ENCODE data around the gene SMIM11.
"Not testable (repeated sequence)": the region's sequence is repeated elsewhere in the genome, so short reads cannot be mapped to it uniquely, and the experiment has no call there.

Gene SMIM11, protein sequence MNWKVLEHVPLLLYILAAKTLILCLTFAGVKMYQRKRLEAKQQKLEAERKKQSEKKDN

DNA sequence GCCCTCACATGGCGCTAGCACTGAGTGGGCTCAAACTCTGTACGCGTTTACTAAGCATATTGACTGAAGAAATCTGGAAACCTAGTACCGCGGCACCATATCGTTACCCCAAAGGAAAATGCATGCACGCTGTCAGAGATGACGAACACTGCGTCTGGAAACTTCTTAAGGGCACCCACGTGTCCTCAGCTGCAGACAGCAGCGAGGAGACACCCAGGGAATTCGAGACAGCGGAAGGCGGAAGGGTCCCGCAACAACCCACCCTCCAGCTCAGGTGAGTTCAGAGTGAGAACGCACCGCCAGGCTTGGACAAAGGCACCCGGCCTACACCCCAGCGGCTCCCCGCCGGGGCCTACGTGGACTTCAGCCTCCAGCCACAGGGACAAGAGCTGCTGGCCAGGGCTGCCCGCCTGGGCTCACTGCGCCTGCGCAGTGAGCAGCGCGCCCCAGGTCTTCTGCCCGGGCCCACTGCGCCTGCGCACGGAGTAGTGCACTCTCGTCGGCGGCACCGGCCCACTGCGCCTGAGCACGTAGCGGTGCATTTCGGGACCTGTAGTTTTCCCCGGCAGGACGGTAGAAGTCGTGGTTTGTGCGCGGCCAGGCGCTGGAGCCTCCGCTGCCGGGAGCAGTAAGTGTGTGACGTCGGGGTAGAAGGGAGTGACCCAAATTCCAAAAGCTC lies at the start of gene SMIM11:
Gene SMIM11 (plus strand): TSS at position 568 of the 679 bp plus-strand sequence. CDS start 3,998 bp downstream, outside the sequence.
- DNase-seq = not testable (repeated sequence)

DNA sequence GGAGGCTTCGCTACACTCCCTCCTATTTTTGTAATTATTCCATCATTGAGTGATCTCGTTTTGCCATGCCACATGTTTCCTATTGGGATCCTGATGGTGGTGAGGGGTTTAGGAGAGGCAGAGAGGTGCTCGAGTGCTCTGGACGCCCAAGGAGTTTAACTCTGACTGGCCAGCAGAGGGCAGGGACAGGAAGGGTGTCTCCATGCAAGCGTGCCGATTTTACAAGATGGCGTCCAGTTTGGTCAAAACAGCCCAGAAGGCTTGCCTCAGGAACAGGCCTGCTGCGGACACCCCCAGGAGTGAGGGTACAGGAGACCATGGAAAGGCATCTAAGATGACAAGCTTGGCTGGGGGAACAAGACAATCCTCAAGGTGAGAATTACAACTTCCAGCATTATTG lies 45.3 kb upstream of the SMIM11 start:
- no peak for DNase-seq

DNA sequence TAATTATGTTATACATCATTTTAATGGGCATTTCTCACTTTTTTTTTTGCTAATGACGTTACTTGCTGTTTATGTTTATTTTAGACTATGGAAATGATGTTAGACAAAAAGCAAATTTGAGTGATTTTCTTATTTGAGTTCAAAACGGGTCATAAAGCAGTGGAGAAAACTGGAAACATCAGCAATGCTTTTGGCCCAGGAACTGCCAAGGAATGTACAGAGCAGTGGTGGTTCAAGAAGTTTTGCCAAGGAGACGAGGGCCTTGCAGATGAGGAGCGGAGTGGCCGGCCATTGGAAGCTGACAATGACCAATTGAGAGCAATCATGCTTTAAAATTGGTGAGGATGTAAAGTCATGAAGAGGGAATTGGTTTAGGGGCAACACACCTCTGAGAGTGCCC lies 43.6 kb upstream of the SMIM11 start:
- no peak for DNase-seq

DNA sequence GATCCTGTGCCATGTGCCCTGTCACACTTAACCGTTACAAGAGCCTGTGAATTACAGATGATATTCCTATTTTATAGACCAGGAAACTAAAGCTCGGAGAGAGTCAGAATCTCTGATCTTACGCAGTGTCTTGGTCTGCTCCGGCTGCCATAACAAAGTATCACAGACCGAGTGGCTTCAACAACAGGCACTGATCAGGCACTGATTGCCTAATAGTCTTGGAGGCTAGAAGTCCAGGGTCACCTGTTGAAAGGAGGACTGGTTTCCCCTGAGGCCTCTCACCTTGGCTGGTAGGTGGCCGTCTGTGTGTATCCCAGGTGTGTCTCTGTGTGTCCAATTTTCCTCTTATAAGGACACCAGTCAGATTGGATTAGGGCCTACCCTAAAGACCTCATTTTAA lies 43.0 kb upstream of the SMIM11 start:
- no peak for DNase-seq

DNA sequence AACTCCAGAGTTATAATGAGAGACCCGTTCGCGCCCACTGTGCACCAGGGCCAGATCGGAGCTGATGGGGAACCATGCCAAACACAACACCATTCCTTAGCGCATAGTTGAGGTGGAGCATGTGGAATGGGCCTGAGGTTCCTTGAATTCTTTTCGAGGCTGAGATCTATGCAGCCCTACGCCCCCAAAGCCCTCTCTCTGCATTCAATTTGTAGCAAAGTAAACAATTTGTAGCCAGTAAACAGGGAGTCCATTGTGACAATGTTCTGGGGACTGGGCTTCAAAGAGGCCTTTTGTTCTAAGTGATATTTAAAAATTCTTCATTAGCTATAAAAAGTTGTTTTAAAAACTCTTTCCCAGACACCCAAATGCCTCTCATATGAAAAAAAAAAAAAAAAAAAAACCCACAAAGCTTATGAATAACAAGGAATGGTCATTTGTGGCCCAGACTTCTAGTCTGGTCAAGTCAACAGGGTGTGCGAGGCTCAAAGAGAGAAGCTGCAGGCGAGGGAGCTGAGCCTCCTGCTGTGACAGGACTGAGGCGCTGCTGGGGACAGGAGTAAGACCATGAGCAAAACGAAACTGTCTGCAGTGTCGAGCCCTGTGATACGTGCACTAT lies 42.1 kb upstream of the SMIM11 start:
- no peak for DNase-seq

DNA sequence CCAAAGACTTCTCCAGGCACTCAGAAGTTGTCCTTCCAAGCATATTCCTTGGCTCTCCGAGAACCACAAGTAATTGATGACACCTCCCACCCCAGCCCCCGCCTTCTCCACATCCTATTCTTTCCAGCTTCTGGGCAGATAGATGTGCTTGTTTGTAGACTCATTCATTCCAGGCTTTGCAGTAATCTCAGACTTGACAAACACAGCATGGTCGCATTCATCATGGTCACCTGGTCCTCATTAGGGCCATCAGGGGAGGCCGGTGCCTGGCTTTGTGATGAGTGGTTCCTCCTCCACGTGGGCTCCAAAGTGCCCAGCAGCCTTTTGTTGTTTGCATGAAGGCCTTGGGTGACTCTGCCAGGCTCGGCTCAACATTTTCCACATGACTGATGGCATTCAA lies 40.0 kb upstream of the SMIM11 start:
- DNase-seq = no peak

DNA sequence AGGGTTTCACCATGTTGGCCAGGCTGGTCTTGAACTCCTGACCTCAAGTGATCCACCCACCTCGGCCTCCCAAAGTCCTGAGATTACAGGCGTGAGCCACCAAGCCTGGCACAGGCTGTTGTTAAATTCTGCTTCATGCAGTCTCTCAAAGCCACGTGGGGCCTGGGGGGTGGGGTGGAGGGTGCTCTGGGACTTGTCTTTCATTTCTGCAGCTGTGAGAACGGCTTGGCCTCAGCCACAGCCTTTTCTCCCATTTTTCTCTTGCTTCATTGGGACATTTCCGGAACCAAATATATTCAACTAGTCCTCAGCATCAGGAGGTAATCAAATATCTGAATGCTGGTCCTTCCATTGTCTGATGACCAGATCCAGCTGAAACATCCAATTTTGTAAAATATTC lies 39.1 kb upstream of the SMIM11 start:
- no peak for DNase-seq

DNA sequence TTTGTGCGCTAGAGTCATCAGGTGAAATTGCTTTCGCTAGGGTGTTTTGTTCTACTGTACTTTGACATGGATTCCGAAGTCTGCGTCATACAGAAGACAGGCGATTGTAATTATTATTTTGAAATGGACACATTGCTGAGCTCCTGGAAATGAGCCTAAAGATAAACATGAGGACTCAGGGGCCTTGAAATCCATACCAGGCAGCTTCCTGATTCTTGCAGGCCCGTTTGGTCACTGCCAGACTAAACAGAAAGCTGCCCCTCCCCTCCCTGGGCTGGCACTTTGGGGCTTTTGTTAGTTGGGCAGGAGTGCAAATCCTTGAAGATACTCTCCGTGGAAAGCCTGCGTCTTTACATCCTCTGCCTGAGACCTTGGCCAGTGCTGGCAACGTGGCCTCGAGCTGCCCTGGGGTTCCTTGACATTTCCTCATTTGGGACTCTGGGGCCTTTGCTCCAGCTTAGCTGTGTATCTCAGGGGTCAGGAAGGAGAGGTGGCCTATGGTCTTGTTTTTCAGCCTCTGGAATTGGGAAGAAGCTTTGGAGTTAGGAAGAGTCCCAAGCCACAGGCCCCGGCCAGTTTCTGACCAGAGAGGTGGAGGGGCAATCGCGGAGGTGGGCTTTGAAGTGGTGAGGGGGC lies 38.4 kb upstream of the SMIM11 start:
- no peak for DNase-seq

DNA sequence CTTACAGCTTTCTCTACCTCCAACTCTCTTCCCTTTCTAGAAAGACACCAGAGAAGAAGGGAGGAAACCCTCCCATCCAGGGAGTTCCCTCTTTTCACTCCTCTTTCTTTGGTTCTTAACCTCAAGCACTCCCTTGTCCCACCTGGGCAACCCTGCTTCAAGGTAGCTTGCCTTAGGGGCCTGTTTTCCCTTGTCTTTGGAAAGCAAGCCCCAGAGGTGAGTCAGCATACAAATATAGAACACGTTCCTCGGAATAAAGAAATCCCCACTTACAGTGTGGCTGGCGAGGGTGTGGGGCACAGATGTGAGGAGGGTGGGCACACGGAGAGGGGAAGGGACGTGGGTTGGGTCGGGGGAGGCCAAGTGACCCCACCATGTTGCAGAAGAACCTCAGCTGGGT lies 37.6 kb upstream of the SMIM11 start:
- no peak for DNase-seq

DNA sequence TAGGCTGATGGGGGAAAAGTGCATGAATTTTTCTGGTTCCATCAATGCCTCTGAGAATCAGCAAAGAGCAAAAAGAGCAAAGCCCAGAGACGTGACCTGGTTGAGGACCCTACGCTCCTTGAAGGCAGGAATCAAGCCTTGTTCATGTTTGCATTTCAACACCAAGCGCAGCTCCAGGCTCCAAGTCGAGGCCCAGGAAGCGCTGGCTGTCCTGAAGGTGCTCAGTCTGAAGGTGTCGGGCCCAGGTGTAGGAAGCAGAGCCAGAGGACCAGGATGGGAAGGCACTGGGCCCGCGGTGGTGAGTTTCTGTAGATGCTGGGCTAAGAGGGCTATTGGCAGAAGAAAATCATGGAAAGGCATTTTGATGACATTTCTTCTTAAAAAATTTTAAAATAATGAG lies 37.1 kb upstream of the SMIM11 start:
- DNase-seq = no peak

DNA sequence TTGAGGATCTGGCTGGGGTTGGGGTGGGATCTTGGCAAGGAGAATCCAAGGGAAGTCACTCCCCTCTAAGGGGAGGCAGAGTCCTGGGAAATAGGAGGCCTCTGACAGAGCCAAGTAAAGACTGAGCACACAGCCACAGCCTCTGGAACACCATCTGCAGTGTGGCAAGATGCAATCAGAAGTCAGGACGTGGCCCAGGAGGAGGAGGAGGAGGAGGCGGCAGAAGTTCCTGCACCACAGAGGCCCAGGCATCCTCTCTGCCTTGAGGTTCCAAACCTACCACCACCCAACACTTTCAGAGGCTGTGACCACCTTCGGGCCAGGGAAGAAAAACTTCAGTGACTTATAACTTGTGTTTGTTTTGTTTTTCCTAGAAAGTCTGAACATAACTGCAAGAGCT lies 35.2 kb upstream of the SMIM11 start:
- no peak for DNase-seq

DNA sequence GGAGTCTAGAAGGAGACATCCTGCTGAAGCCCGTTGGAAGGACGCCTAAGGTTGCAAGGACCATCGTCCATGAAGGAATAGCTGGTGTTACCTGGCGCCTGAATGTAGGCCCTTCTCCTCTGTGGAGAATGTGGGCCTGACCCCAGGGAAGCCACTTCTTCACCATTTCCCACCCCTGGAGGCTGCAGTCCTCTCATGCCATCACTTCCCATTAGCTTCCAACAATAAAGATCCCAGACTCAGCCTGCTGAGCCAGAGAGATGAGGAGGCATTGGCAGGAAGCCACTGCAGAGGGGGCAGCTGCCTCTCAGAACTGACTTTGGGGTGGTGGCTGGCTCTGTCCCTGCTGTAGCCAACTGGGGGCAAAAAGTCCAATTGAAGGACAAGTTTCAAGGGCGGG lies 32.8 kb upstream of the SMIM11 start:
- DNase-seq = no peak

DNA sequence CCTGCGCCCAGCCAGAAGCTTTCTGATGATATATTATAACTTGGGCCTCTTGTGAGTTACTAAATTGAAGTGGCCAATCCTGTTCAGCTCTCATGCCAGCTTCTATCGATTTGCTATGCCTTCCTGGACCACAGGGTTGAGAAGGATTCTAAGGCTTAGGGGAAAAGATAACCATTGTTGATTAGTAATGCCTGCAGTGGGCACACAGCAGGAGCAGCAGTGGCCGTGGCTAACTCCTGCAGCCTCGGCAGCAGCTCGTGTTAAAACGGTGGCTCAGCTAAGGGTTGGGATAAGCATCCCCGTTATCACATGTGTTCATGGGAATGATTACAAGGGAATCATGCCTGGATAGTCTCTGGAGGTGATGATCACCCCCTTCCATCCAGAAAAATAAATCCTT lies 32.0 kb upstream of the SMIM11 start:
- DNase-seq = no peak

DNA sequence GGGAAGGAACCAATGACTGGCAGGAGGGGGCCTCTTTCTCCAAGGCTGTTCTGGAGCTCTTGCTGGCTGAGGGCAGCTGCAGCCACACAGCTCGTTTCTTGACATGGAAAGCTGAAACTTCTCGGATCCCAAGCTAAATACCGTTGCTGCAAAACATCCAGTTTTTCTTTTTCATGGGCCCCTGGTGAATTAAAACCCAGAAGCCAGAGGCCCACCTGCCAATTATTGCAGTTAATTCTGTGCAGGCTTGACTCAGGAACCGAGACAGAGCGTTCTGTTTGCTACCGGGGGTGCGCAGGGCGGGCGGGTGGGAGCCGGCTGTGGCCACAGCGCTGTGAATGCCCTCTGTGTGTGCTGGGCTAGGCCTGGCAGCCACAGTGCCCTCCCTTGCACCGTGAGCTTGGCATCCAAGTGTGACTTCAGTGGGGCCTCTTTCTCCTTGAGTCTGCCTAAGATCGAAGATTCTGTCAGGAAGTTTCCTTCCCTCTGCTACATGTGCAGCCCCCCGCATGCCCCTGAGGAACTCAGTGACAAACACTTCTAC lies 31.4 kb upstream of the SMIM11 start:
- DNase-seq = no peak

DNA sequence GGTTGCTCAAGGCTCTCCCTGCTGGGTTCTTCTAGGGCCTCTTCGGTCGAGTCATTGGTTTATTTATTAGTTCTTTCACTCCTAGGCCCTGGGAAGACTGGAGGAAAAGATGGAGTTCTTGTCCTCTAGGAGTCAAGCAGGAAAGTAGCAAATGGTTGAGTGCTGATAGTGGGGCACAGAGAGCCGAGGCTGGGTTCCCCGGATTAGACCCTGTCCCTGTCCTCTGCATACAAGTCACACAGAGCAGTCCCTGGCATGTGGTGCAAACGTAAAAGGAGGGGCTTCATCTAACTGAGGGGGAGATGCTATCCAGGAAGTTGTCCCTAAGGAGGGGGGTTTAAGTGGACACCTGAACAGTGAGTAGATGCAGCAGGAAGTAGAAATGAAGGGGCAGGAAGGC lies 30.7 kb upstream of the SMIM11 start:
- DNase-seq = no peak

DNA sequence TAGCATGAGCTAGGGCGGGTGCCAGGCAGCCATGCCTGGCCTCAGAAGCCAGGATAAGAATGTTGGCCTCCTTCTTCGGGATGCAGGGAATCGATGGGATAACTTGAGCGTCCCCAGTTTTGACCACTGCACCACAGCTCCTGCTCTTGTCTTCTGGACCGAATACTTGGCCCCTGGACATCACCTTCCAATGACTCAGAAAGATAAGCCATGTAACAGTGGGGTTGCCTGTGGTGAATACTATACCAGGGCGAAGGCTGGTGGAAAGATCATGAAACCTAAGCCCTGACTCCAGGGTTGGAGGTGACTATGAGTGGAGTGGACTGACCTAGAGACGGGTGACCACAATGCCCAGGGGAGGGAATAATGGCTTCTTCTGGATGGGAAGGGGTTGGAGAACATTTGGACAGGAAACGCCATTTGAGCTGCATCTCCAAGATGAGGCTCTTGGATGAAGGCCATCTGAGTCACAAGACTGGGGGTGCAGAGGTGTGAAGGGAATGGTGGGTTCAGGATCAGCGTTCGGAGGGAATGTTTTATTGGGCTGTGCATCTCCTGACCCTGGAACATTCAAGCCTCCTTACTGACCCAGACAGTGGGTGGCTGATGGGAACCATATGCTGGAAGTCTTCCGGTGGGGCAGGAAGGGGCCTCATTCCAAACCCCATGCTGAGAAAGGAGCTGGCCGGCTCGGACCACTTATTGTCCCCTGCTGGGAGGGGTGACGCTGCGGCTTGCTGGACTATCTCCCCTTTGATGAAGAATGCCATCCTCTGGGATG lies 30.0 kb upstream of the SMIM11 start:
- DNase-seq = no peak

DNA sequence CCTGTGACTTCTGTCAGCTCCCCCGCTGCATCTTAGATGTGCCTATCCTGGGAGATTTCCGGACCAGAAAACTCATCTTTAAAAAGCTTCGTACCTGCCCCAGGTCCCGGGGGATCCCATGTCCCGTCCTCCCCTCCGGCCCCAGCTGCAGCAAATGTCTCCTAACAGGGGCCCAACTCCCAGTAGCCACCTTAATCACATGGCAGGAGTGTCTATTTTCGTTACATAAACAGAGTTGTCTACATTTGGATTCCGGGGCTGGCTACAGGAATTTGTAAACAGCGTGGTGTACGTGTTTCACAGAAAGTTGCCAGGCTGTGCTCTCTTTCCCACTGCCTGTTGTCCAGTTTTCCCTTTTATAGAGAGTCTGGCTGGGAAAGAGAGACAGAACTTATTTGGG lies 29.4 kb upstream of the SMIM11 start:
- no peak for DNase-seq

DNA sequence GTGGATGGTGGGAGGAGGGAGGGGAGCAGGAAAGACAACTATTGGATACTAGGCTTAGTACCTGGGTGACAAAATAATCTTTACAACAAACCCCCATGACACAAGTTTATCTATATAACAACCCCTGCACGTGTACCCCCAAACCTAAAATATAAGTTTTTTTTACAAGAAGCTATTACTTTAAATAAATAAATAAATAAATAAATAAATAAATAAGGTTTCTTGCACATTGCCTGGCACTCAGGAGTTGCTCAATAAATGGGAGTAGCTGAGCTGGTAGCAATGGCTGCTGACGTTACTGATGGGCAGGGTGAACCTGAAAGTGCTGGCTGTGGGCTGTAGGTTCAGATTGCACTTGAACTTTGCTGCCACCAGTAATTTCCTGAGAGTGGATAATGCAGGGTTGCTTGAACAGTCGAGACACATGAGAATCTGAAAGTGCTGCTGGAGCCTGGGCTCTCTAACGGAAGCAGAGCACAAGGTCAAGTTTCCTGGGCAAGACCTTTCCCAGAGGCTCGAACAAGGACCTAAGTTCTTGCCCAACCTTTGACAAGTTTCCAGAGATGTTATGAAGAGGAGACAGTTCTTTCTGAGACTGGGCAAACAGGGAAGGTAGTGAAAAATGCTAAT lies 26.3 kb upstream of the SMIM11 start:
- DNase-seq = no peak

DNA sequence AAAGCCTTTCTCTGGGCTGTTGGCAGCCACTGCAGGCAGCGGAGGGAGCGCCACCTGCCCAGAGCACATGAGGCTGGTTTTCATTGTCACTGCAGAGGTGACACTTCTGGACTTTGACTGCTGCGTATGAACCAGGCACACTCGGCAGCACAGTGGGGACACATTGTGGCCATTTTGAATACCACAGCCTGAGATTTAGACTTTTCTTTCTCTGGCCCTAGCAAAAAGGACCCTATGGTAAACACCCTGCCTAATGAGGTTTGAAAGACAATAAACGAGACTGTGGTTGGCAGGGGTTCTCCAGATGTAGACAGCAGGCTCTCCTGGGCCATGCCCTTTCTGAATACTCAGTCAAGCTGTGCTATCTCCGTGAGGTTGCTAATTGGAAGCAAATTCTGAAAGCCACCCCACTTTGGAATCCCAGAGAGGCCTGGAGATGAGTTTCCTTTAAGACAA lies 23.5 kb upstream of the SMIM11 start:
- DNase-seq = peak; percentile 6

DNA sequence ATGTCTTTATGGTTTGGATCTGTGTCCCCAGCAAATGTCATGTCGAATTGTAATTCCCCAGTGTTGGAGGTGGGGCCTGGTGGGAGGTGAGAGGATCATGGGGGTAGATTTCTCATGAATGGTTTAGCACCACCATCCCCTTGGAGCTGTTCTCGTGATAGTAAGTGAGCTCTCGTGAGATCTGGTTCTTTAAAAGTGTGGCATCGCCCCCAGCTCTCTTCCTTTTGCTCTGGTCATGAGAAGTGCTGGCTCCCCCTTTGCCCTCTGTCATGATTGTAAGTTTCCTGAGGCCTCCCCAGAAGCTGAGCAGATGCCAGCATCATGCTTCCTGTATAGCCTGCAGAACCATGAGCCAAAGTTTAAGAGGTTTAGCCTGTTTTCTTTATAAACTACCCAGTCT lies 22.8 kb upstream of the SMIM11 start:
- no peak for DNase-seq

DNA sequence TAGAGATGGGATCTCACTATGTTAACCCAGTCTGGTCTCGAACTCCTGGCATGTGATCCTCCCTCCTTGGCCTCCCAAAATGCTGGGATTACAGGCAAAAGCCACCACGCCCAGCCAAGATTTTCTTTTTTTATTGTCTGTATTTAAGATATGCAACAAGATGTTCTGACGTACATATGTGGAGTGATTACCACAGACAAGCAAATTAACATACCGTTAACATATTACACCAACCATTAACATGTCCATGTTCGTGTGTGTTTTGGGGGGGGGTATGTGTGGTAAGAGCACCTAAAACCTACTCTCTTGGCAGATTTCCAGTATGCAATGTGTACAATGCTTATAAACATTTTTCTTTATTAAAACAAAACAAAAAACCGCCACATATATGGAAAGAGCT lies 22.1 kb upstream of the SMIM11 start:
- DNase-seq = no peak

DNA sequence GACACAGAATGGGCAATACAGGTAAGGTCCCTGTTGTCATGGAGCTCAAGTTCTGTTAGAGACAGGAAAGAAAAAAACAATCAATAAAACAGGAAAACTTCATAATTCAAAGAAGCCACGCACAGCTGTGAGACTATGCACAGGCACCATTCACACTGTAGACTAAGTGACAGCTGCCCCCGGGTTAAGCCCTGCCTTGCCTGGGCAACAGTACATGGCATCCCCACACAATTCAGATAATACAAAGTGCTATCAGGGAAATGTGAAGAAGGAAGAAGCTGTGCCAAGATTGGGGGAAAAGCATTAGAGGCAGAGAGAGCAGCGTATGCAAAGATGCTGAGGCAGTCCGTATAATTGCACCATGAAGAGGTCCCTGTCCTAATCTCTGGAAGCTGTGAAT lies 20.5 kb upstream of the SMIM11 start:
- DNase-seq = no peak

DNA sequence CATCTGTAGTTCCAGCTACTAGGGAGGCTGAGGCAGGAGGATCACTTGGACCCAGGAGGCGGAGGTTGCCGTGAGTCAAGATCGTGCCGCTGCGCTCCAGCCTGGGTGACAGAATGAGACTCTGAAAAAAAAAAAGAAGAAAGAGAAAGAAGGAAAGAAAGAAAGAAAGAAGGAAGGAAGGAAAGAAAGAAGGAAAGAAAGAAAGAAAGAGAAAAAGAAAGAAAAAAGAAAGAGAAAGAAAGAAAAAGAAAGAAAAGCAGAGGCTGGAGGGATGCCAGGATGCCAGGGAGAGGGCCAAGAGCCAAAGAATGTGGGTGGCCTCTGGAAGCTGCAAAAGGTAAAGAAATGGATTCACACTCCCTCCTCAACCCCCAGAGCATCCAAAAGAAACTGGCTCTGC lies 19.7 kb upstream of the SMIM11 start:
- no peak for DNase-seq

Data from NCI-H1436 treated with DMSO at 0.1 percent for 48 hours (cell line).